Eye (tissue), 1 donor: ENCODE results near the gene SCAMP3.

Experiments
- DNase-seq: peaks from one replicate; pipeline ENCODE4 v3.0.0-alpha.2; 2015

SCAMP3 gene

GRCh38 chr1:155285063-155285462, 22.9 kb upstream of the SCAMP3 start:
- DNase-seq, result no peak

- DNase-seq, result no peak
Measured at GRCh38 chr1:155284476-155284875, 22.3 kb upstream of the SCAMP3 start.

GRCh38 chr1:155282488-155283091, 20.4 kb upstream of the SCAMP3 start:
- DNase-seq, result no peak

GRCh38 chr1:155279268-155279667, 17.1 kb upstream of the SCAMP3 start:
- DNase-seq, result no peak

DNA sequence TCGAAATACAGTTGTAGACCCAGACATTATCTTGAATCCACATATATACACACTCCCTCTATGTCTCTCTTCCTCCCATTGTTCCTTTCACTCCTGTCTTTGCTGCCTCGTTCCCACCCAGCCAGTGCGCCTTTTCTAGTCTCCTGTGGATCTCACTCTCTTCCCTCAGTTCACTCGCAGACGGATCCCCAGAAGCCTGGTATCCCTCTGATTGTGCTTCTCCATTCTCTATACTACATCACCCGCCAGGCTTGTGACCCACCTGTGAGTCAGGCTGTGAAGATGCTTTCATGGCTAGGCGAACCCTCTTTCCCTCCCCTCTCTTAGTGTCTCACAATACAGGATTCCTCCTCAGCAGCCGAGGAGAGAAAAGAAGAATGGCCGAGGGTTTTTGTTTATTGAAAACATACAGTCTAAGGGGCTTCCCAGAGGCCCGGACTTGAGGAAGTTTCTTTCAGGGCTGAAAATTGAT, 16.6 kb upstream of the SCAMP3 start:
- no peak for DNase-seq

GRCh38 chr1:155277902-155278688, 15.9 kb upstream of the SCAMP3 start:
- peak; percentile 83 for DNase-seq

GRCh38 chr1:155277070-155277901, 15.1 kb upstream of the SCAMP3 start, which contains the start of gene HCN3:
TSS of gene HCN3 (plus strand) at chr1:155277463. CDS start at chr1:155277591, 128 bp downstream.
- DNase-seq, result peak; percentile 99

GRCh38 chr1:155273343-155274245, 11.4 kb upstream of the SCAMP3 start, which contains the start of gene CLK2:
TSS of gene CLK2 (minus strand) at chr1:155273504. CDS start at chr1:155270977, 2,527 bp downstream.
- peak; percentile 98 for DNase-seq

GRCh38 chr1:155272466-155273342, 10.5 kb upstream of the SCAMP3 start:
- DNase-seq, result no peak

DNA sequence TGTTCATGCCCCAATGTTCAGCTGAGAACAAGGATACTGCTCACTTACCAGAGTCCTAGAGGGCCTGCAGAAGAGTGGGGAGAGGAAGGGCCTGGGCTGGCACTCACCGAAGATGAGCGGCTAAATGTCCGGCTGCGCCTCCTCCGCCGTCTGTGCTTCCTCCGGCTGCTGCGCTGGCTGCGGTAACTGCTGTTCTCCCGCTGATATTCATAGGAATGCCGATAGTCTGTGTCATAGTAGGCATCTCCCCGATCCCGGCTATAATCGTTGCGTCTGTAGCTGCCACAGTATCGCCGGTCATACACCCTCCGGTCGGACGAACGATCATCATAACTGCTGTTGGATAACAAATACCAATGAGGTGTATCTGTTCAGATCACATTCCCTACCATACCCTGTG, 7.2 kb upstream of the SCAMP3 start:
- DNase-seq, result no peak

DNA sequence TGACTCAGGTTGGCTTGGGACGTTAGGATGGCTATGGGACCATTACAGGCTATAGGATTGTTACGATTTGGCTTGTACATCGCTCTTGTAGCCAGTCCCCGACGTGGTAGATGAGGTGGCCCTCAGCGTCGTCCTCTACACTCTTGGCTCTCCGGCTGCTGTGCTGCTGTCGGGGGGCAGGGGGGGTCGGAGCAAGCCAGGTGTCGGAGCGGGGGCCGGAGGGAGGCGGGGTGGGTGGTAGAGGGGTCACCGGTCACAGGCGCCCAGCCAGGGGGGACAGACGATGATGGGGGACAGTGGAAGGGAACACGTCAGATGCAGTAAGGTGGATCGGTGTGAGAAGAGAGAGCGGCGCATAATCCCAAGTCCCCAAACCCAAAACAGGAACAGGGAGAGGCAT, 6.5 kb upstream of the SCAMP3 start:
- DNase-seq, result no peak

DNA sequence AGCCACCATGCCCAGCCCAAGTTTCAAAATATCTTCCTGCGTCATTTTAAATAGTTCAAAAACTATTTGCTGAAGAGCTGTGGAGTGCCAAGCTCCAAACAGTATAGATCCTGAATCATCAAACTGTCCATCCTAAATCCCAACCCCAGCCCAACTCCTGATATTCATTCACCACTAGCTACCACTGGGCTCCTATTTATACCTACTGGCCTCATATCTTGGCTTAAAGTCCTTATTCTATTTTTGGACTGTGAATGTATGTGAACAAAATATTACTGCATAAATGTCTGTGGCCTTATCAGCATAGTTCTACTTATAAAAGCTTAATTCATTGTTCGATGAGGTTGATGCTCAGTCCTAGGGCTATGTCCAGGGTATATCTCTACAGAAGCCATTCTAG, 5.2 kb upstream of the SCAMP3 start:
- DNase-seq, result no peak

DNA sequence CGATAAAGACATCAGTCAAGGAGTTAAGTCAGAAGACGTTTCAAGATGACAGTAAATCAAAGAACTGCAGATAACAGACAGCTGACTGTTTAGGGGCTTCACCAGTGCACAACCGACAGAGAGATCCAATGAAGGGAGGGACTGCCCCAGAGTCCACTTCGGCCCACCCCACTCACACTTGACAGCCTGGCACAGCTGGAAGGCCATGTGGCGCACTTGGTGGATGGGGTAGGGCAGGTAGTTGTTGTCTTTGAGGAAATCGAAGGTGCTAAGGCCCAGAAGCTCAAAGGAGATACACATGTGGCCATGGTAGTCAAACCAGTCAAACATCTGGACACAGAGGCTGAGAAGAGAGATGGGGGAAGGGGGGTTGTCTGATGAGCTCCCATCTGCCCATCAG, 4.4 kb upstream of the SCAMP3 start:
- no peak for DNase-seq

DNA sequence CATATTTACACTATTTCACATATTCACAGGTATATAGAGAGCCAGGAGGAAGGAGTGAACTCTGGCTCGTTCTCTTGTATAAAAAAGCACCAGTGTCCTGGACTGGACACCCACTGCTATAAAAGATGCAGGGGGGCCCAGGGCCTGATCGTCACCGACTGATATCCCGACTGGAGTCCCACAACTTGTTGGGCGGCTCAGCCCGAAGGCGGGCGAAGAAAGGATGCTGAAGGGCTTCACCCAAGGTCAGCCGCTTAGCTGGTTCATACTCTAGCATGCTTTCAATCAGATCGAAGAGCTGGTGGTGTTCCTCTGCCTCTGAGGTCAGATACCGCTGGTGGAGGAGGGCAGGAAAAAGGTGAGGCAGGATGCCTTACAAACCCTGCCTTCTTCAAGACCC, 907 bp upstream of the SCAMP3 start:
- DNase-seq, result no peak

DNA sequence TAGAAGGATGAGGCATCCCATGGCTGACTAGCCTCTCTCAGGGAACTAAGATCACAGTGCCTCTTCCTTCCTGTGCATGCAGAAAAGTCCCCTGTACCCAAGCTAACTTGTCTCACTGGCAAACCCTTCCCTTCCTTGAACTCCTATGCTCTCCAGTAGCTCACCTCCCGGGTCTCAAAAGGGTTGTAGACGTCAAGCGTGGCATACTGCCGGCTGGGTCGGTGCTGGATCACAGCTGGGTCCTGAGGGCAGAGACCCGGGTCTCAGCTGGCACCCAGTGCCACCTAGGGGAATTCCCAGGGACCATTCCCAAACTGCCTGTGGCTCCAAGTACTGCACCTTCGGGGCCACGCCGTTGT, 688 bp downstream of the SCAMP3 start:
- no peak for DNase-seq

- no peak for DNase-seq
Measured at GRCh38 chr1:155260276-155260675, 1.9 kb downstream of the SCAMP3 start.

DNA sequence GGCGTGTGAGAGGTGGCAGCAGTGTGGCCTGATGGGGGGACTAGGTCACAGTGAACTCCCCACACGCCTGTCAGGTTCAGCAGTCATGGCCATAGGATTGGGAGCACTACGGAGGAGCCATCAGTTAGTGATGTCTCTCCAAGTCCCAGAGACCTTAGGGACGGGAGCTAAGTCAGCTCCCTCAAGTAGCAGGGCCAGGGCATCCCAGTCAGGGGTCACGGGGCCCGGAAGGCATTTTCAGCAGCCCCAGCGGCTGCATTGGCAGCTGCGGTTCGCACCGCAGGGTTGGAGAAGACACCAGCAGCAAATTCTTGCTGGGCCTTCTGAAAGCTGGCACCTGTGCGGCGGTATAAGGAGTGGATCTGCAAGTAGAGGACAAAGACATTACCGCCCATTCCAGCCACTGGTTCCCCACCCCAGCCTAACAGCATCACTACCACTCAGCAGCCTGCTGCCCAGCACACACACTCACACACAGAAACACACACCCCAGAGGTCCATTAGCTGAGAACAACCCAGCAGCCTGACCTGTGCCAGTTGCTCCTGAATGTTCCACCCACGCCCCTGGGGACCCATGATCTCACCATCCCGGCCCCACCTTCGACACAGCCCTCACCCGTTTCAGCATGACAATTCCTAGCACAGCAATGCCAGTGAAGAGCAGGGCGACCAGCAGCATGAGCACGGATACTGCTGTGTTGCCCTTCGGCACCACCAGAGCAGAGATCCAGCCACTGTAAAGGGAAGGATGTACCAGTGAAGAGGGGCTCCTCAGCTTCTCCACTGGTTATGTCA, 5.9 kb downstream of the SCAMP3 start:
- DNase-seq, result no peak

DNA sequence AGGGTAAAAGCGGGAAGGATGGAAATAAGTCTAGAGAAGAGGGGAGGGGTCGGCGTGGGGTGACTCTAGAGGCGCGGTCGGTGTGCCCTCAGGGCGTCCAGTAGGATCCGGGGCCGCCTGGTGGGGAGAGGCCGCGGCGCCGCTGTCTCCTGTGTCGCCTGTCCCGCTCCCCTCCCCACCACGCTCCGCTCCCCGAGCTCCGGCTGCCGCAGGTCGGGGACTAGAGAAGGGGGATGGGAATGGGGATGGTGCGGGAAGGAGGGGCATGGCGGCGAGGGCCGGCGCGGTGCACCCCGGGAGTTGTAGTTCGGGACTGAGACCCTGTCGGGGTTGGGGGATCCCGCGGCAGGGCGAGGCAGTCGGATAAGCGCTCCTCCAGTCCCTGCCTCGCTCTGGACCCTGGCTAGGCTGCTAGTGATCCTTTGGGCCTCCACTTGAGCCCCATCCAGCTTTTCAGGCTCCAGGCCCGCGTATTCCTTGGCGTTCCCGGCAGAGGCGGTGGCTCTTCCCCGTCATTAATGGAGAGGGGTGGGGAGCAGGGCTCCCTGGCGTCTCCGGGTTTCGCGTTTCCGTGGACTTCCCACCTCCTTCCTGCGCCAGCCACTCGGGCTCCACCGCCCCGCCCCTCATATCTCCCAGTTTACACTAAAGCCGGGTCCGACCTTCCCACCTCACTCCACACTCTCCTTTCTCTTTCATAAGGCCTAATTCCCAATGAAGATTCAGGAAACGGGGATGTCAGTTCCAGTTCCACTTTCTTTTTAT, 6.7 kb downstream of the SCAMP3 start, which contains the start of gene ENTREP3:
TSS of gene ENTREP3 (minus strand) at position 241 of the 765 bp plus-strand sequence. CDS start 606 bp downstream, outside the sequence.
- DNase-seq, result peak; percentile 97

DNA sequence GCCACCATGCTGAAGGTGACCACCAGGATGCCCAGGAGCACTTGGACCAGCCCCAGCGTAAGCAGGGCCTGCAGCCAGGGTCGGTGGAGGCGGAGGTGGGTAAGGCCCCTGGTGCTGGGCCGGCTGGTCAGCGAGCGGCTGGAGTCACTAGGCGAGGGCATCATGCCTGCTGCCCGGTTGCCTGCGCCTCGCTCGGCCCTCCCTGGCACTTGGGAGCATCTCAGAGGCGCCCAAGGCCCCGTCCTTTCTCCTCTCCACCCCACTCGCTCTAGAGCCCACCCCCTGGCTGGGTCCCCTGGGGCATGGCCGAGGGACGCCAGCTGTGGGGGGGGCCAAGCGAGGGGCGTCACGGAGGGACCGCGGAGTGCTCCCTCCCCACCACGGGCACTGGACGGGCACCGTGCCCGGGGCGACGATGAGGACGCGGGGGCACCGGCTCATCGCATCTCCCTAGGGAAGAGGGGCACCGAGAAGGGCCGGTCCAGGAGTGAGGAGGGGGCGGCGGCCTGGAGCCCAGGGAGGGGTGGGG, 7.4 kb downstream of the SCAMP3 start:
- DNase-seq, result peak; percentile 55
